Measurements from ENCODE around the gene ABCE1. TPM values are rescaled to one million over a fixed set of nuclear protein-coding genes. Genes with fewer than 3 reads are reported as not detected.

Gene ABCE1
- total and polyA plus RNA-seq, 2 of the 8 experiments (the other 6 are each of a cell fraction or from before 2014, with no cell fraction given), result 43.7 to 126 TPM

GRCh38 chr4:145170223-145170622, 72.1 kb downstream of the ABCE1 start:
- no peak overlapping the region for H3K18ac ChIP-seq (ENCODE audit: extremely low read depth, low read length)
- no peak overlapping the region for H4K5ac ChIP-seq (ENCODE audit: insufficient read length, low read depth, low read length)
- WGBS, 2 experiments (ENCODE audit: extremely low coverage in 1 of 2, insufficient coverage in 1 of 2, insufficient read length in 1 of 2, insufficient replicate concordance in 2 of 2, low coverage in 1 of 2, low lambda C conversion rate in 2 of 2, missing lambda C conversion rate in 1 of 2), result 100% methylated on average over 1 of the region's 1 CpG; no CpG with 5 or more reads in 1 of the 2 experiments
- H3K27ac ChIP-seq (ENCODE audit: low read depth, low read length), result no peak overlapping the region
- no peaks in the 10 kb centered on the region for H3K23me2 ChIP-seq (ENCODE audit: low read depth, low read length)
- no peak overlapping the region for H2BK5ac ChIP-seq (ENCODE audit: low read depth, low read length)
- H4K91ac ChIP-seq (replicated peaks; ENCODE audit: insufficient read length, low read length), result no peak overlapping the region
- H3K9ac ChIP-seq (replicated peaks in 1 of 4; ENCODE audit: extremely low read depth in 1 of 4, low read depth in 3 of 4, low read length in 3 of 4), result no peak overlapping the region
- no peak overlapping the region for H3K23ac ChIP-seq (ENCODE audit: insufficient read length)
- H2AFZ ChIP-seq (ENCODE audit: low read length), result no peak overlapping the region
- peaks cover 0 to 50% (median 9%) of the 10 kb centered on the region in 4 experiments; a peak in 5 of 8 replicates for H3K36me3 ChIP-seq (ENCODE audit: control insufficient read depth in 2 of 4, insufficient read depth in 4 of 4, low read length in 3 of 4)
- H2BK120ac ChIP-seq (replicated peaks; ENCODE audit: low read depth, low read length), result no peak overlapping the region
- ChIA-PET POLR2A (ENCODE audit: partially characterized antibody) (no interaction called here), CTCF (ENCODE audit: partially characterized antibody) (interaction anchor here (1.2 kb wide), 1 partner anchor 9 kb away, joined by 3 read pairs; no protein-coding TSS in a partner anchor)
- H3K79me1 ChIP-seq (ENCODE audit: low read depth, low read length), result peaks cover 4% of the 10 kb centered on the region
- H3K9me3 ChIP-seq (ENCODE audit: insufficient read depth in 2 of 2, low read depth in 1 of 2, low read length in 1 of 2), result no peaks in the 10 kb centered on the region
- H4K8ac ChIP-seq (ENCODE audit: extremely low read depth, insufficient read depth, low read length), result no peak overlapping the region
- no peak overlapping the region for H3K4me3 ChIP-seq (ENCODE audit: extremely low read depth in 1 of 4, insufficient read depth in 2 of 4, low read depth in 3 of 4, low read length in 4 of 4)
- H3K4ac ChIP-seq (replicated peaks; ENCODE audit: insufficient read length, low read depth, low read length), result no peak overlapping the region
- H3K4me1 ChIP-seq (replicated peaks in 1 of 4; ENCODE audit: control insufficient read depth in 3 of 4, insufficient read depth in 4 of 4, low read length in 3 of 4), result no peaks in the 10 kb centered on the region
- no peak overlapping the region for H2AK5ac ChIP-seq (ENCODE audit: low read depth, low read length)
- no peak overlapping the region for H2BK20ac ChIP-seq (ENCODE audit: low read length)
- no peak overlapping the region for H3K14ac ChIP-seq (ENCODE audit: insufficient read length)
- no peaks in the 10 kb centered on the region for H3K27me3 ChIP-seq (replicated peaks in 1 of 4; ENCODE audit: control insufficient read depth in 3 of 4, extremely low read depth in 1 of 4, insufficient read depth in 3 of 4, low read length in 3 of 4)
- H3K4me2 ChIP-seq (ENCODE audit: insufficient read depth in 1 of 2, low read depth in 2 of 2, low read length in 2 of 2), result no peak overlapping the region
- H2BK12ac ChIP-seq (ENCODE audit: low read depth, low read length), result no peak overlapping the region
- FAIRE-seq (no peak), DNase-seq (ENCODE audit: low read depth in 1 of 2, low spot score in 2 of 2) (no peak)
- H2BK15ac ChIP-seq (ENCODE audit: low read length), result no peak overlapping the region
- peaks cover 3 to 5% of the 10 kb centered on the region in 2 experiments for H4K20me1 ChIP-seq (replicated peaks in 1 of 2; ENCODE audit: control insufficient read depth in 1 of 2, insufficient read depth in 2 of 2, low read length in 2 of 2)
- H3K79me2 ChIP-seq (ENCODE audit: control insufficient read depth in 1 of 2, insufficient read depth in 2 of 2, low read length in 2 of 2), result peaks cover 4 to 56% of the 10 kb centered on the region in 2 experiments; a peak in 3 of 4 replicates
- H3K56ac ChIP-seq (replicated peaks; ENCODE audit: insufficient read length, low read depth, low read length), result no peak overlapping the region
- TF ChIP-seq CTBP2 (IDR thresholded peaks at IDR 0.05; ENCODE audit: borderline replicate concordance, insufficient read depth, insufficient read length, low read length) (no peak), YY1 (IDR thresholded peaks at IDR 0.05; ENCODE audit: low read depth, low read length) (no peak), SAP30 (IDR thresholded peaks at IDR 0.05; ENCODE audit: insufficient read depth, insufficient replicate concordance, low read length) (no peak), MAFK (IDR thresholded peaks at IDR 0.05; ENCODE audit: low read depth, low read length) (no peak), HDAC6 (IDR thresholded peaks at IDR 0.05; ENCODE audit: low read depth, low read length) (no peak), RXRA (IDR thresholded peaks at IDR 0.05; ENCODE audit: insufficient read depth, low read depth, low read length) (no peak), SP4 (IDR thresholded peaks at IDR 0.05; ENCODE audit: low read length) (no peak), ATF2 (IDR thresholded peaks at IDR 0.05; ENCODE audit: low read length) (no peak), KDM4A (IDR thresholded peaks at IDR 0.05; ENCODE audit: low read depth, low read length, severe bottlenecking) (no peak), HDAC2 (IDR thresholded peaks at IDR 0.05; ENCODE audit: borderline replicate concordance in 1 of 2, low read depth in 2 of 2, low read length in 2 of 2) (no peak), CBX8 (IDR thresholded peaks at IDR 0.05; ENCODE audit: borderline replicate concordance, low read depth, low read length) (no peak), SIN3A (conservative IDR thresholded peaks at IDR 0.05 in 1 of 2, IDR thresholded peaks at IDR 0.05 in 1 of 2; ENCODE audit: low read depth in 1 of 2, low read length in 2 of 2) (no peak)
